Activated CD4-positive, alpha-beta T cell treated with anti-CD3 and anti-CD28 coated beads, Interleukin-2, amount 10 ng/mL, durations not matched to agents 24 days and 14 days (primary cell): ENCODE data around the gene HERPUD1. TPM values are rescaled to one million over a fixed set of nuclear protein-coding genes. Genes with fewer than 3 reads are reported as not detected.

Experiments
- DNase-seq: peaks from one replicate; pipeline ENCODE4 v3.0.0; 2022
- H3K27ac Mint-ChIP-seq: one replicate; pipeline ENCODE4 v1.8.0; 2022; ENCODE audit warnings: mild to moderate bottlenecking, mixed read lengths
- H3K27me3 Mint-ChIP-seq: one replicate; pipeline ENCODE4 v1.8.0; 2022; ENCODE audit warnings: mixed read lengths
- H3K36me3 Mint-ChIP-seq: one replicate; pipeline ENCODE4 v1.8.0; 2022; ENCODE audit warnings: low read depth, mild to moderate bottlenecking, mixed read lengths
- H3K4me1 Mint-ChIP-seq: one replicate; pipeline ENCODE4 v1.8.0; 2021; ENCODE audit warnings: mixed read lengths
- H3K4me3 Mint-ChIP-seq: one replicate; pipeline ENCODE4 v1.8.0; 2022; ENCODE audit warnings: mild to moderate bottlenecking, moderate library complexity, mixed read lengths
- H3K9me3 Mint-ChIP-seq: one replicate; pipeline ENCODE4 v1.8.0; 2021; ENCODE audit warnings: mixed read lengths
- intact Hi-C: fragments of 100-400 bp; cut with micrococcal nuclease; formaldehyde crosslinking; loops from one replicate; pipeline ENCODE4 v1.15.1; 2023
- total RNA-seq: library from RNA; stranded (reverse); gene quantifications from 2 replicates; pipeline ENCODE4 v1.2.3, GENCODE V29; 2022

HERPUD1 gene
- total RNA-seq, 1 donor from 2014 or later: 155 TPM

DNA sequence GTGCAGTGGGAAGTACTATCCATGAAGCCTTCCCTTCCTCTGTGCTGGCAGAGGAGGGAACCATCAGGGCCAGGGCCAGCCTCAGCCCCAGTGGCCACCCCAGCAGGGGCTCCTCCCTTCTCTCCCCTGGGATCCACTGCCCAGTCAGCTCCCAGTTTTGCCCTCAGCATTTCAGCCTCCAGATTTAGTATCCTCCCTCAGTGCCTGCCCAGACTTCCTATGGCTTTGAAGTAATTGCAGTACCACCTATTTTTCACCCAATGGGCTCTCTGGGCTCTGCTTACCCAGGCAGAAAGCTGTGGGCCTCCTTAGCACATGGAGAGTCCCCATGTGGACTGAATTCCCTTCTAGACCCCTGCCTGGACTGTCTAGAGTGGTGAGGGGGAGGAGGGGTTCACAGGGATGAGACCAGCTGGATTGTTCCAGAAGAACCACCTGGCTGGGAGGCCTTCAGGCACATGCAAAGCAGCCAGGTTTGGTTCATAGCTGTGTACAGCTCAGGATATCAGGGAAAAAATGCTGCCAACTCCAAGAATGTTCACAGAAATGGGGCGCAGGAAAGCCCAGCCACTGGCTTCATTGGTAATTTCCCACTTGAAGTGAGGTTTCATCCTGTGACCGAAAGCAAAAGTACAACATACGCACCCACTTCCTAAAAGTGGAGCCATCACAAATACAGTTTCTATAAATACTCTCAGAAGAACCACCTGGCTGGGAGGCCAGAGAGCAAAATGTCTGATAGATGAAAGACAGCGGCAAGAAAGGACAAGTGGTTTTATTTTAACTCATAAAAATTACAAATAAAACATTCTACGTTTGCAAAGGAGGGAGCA, 15.2 kb upstream of the HERPUD1 start:
- Mint-ChIP-seq H3K27ac (peak overlapping the region; percentile 87), H3K27me3 (peaks cover 4% of the 10 kb centered on the region), H3K9me3 (peaks cover 5% of the 10 kb centered on the region), H3K4me1 (peaks cover 47% of the 10 kb centered on the region), H3K36me3 (no peaks in the 10 kb centered on the region), H3K4me3 (peak overlapping the region; percentile 67)
- intact Hi-C loops: loop anchor here (1.0 to 2.0 kb wide), 2 partner anchors 16 to 29 kb away; partner anchors contain the start of gene HERPUD1
- DNase-seq: peak; percentile 87

DNA sequence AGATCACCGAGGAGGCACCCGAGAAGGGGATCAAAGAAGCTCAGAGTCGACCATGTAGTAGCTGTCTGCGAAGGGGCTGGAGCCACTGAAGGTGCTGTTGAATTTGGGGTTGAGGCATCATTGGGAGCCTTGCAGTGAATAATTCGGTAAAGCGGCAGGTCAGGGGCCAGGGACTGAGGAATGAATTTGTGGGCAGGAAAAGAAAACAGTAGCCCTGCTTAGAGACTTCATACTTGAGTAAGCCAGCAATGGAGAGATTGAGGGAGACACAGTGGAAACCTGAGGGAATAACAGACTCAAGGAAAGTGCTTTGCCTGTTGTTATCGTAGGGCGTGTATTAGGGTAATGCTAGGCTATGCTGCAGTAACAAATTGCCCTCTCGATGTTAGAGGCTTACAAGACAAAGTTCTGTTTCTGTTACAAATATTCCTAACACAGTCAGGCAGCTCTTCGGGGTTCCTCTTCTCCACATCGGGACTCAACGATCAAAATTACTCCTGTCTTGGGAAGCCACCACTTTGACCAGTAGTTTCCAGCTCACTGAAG, 13.4 kb upstream of the HERPUD1 start:
- peaks cover 4% of the 10 kb centered on the region for H3K27me3 Mint-ChIP-seq
- H3K36me3 Mint-ChIP-seq: no peaks in the 10 kb centered on the region
- H3K4me3 Mint-ChIP-seq: no peak overlapping the region
- DNase-seq: no peak
- H3K27ac Mint-ChIP-seq: no peak overlapping the region
- intact Hi-C loops: no loop called here
- H3K4me1 Mint-ChIP-seq: peaks cover 34% of the 10 kb centered on the region
- H3K9me3 Mint-ChIP-seq: peaks cover 5% of the 10 kb centered on the region

DNA sequence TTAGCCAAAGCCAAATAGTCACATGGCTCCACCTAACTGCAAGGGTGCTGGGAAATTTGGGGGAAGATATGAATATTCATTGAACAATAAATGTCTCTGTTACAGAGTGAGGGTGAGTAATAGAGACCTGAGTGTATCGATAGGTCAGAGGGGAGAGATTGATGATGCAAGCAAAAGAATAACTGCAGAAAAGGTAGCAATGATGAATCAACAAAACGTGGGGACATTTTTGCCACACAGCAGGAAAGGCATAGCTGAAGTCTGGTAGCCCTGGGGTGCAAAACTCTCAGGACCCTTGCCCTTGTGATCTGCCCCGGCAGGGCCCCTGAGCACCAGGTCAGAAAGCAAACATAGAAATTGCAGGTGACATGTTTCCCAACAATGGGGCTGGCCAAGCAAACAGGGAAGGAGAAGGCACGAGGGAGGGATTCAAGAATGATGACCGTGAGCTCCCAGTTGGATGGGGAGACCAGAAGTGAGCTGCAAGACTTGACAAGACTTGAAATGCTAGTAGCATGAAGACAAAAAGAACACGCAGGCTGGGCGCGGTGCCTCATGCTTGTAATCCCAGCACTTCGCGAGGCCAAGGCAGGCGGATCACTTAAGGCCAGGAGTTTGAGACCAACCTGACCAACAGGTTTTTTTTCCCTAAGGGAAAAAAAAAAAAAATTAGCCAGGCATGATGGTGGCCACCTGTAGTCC, 12.7 kb upstream of the HERPUD1 start:
- intact Hi-C loops: no loop called here
- no peak for DNase-seq
- H3K9me3 Mint-ChIP-seq: peaks cover 5% of the 10 kb centered on the region
- no peak overlapping the region for H3K4me3 Mint-ChIP-seq
- peaks cover 32% of the 10 kb centered on the region for H3K4me1 Mint-ChIP-seq
- H3K36me3 Mint-ChIP-seq: no peaks in the 10 kb centered on the region
- peaks cover 2% of the 10 kb centered on the region for H3K27me3 Mint-ChIP-seq
- no peak overlapping the region for H3K27ac Mint-ChIP-seq

DNA sequence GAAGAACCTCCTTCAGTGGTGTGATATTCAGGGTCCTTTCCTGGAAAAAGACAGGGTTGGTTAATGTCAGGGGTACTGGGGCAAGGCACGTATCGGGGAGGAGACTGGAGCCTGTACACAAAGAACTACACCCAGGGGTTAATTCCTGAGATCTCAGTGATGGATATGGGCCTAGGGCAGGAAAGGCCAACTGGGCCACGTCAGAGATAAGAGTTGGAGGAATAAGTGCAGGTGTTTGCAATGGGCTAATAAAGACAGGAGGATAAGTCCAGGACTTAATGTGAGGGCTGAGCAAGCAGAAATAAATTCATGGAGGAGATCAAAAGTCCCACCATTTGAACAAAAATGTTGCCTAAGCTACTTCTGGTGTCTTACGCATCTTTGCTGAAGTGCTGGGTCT, 10.4 kb upstream of the HERPUD1 start:
- no peaks in the 10 kb centered on the region for H3K9me3 Mint-ChIP-seq
- no peaks in the 10 kb centered on the region for H3K36me3 Mint-ChIP-seq
- intact Hi-C loops: no loop called here
- H3K27ac Mint-ChIP-seq: no peak overlapping the region
- no peak overlapping the region for H3K4me3 Mint-ChIP-seq
- peaks cover 26% of the 10 kb centered on the region for H3K4me1 Mint-ChIP-seq
- no peak for DNase-seq
- no peaks in the 10 kb centered on the region for H3K27me3 Mint-ChIP-seq

DNA sequence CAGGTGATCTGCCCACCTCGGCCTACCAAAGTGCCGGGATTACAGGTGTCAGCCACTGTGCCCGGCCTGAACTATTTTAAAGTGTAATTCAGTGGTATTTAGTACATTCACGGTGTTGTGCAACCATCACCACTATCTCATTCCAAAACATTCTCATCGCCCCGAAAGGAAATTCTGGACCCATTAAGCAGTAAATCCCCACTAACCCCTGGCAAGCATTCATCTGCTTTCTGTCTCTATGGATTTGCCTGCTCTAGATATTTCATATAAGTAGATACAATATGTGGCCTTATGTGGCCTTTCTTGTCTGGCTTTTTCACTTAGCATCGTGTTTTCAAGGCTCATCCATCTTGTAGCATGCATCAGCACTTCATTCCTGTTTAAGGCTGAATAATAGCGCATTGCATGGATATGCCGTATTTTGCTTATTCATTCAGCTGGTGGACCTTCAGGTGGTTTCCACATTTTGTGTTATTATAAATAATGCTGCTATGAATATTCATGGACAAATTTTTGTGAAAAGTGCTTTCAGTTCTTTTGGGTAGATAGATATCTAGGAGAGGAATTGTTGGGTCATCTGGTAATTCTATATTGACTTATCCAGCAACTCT, 8.4 kb upstream of the HERPUD1 start:
- Mint-ChIP-seq H3K27ac (no peak overlapping the region), H3K4me3 (no peak overlapping the region), H3K4me1 (peaks cover 11% of the 10 kb centered on the region), H3K9me3 (no peaks in the 10 kb centered on the region), H3K27me3 (no peaks in the 10 kb centered on the region), H3K36me3 (no peaks in the 10 kb centered on the region)
- no peak for DNase-seq
- intact Hi-C loops: no loop called here

DNA sequence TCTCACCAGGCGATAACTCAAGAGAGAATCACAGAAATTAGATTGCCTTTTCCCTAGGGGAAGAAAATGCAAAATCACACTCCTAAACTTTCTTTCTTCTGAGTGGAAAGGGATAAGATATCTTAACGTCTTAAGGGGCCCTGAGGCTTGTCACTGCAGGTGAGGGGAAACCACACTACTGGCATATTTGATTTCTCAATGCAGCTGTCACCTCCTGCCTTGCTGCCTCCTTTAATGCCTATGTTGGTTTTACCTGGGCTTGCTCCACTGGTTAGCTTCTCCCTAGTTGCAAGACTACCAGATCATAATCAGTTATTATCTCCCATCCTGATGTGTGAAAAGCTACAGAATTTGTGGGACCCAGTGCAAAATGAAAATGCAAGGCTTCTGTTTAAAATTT, 4.5 kb upstream of the HERPUD1 start:
- no peaks in the 10 kb centered on the region for H3K9me3 Mint-ChIP-seq
- H3K4me1 Mint-ChIP-seq: peaks cover 14% of the 10 kb centered on the region
- H3K4me3 Mint-ChIP-seq: no peak overlapping the region
- no peak for DNase-seq
- intact Hi-C loops: no loop called here
- H3K27ac Mint-ChIP-seq: no peak overlapping the region
- H3K27me3 Mint-ChIP-seq: no peaks in the 10 kb centered on the region
- H3K36me3 Mint-ChIP-seq: peaks cover 5% of the 10 kb centered on the region

DNA sequence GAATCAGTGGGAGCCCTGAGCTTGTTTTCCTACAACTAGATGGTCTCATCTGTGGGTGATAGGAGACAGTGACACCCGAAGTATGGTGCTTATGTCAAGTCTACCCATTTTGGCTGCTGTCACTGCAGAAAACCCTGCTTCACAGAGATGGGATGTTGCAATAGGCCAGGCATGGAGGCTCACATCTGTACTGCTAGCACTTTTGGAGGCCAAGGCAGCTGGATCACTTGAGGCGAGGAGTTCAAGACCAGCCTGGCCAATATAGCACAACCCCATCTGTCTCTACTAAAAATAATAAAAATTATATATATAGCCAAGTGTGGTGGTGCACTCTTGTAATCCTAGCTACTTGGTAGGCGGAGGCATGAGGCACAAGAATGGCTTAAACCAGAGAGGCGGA, 2.3 kb upstream of the HERPUD1 start:
- intact Hi-C loops: loop anchor here (5.0 to 10.0 kb wide), 3 partner anchors 197 to 675 kb away; partner anchors contain the start of genes NUDT21, NUP93 and OGFOD1
- Mint-ChIP-seq H3K9me3 (no peaks in the 10 kb centered on the region), H3K36me3 (peaks cover 23% of the 10 kb centered on the region), H3K4me3 (no peak overlapping the region), H3K4me1 (peaks cover 19% of the 10 kb centered on the region), H3K27me3 (no peaks in the 10 kb centered on the region), H3K27ac (peak overlapping the region; percentile 29)
- DNase-seq: no peak

DNA sequence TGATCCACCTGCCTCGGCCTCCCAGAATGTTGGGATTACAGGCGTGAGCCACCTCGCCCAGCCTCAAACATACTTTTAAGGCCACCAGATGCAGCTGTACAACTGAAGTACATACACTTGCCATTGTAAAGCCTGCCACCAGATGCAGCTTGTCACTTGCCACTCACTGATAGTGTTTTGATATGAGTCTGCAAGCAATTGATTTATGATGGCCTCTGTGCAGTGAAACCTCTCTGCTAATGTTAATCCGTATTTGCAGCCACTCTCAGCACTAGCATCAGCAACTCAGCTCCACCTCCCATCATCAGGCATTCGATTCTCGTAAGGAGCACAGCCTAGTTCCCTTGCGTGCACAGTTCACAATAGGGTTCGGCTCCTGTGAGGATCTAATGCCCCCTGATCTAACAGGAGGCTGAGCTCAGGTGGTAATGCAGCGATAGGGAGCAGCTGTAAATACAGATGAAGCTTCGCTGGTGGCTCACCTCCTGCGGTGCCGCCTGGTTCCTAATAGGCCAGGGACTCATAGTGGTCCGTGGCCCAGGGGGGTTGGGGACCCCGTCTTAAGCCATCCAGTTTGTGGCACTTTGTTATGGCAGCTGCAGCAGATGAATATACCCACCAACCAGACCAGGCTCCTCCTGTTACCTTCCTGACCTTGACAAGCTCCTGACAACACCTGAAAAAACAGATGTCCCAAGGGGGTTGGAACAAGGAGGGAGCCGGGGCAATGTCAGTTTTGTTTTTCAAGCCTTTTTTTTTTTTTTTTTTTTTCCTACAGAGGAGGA, 1.3 kb upstream of the HERPUD1 start:
- Mint-ChIP-seq H3K4me1 (peaks cover 25% of the 10 kb centered on the region), H3K9me3 (no peaks in the 10 kb centered on the region), H3K36me3 (peaks cover 33% of the 10 kb centered on the region), H3K27me3 (no peaks in the 10 kb centered on the region), H3K4me3 (peak overlapping the region; percentile 96), H3K27ac (peak overlapping the region; percentile 97)
- intact Hi-C loops: loop anchor here (5.0 to 10.0 kb wide), 3 partner anchors 198 to 674 kb away; partner anchors contain the start of genes NUDT21, NUP93 and OGFOD1
- DNase-seq: no peak

DNA sequence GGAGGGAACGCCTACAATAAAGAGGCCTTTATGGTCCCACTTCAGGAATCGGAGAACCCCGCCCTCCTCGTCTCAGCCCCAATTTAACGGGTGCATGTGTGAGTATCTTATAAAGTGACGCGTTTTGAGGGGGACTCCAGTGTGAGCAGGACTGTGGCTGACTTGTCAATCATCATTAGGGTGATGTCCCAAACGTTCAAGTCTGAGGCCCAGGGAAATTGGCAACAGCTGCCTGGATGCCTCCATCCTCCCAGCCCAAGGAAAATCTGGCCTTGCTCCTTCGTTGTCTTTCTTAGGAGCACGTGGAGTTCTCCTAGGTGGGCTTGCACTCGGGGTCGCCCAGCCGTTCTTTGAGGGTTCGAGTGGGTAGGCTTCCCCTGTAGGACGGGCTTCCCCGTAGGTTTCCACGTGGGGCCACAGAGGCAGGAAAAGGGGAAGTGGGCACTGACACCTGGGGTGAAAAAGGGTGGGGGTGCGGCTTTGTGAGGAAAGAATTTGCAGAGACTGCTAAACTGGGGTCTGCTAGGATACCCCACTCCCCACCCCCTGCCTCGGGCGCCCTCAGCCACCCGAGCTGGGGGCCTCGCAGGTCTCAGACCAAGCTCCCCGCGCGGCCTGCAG, 561 bp upstream of the HERPUD1 start:
- Mint-ChIP-seq H3K27me3 (no peaks in the 10 kb centered on the region), H3K4me1 (peaks cover 30% of the 10 kb centered on the region), H3K9me3 (no peaks in the 10 kb centered on the region), H3K36me3 (peaks cover 39% of the 10 kb centered on the region), H3K27ac (peak overlapping the region; percentile 97), H3K4me3 (peak overlapping the region; percentile 96)
- intact Hi-C loops: loop anchor here (5.0 to 10.0 kb wide), 3 partner anchors 199 to 673 kb away; partner anchors contain the start of genes NUDT21, NUP93 and OGFOD1
- DNase-seq: no peak

DNA sequence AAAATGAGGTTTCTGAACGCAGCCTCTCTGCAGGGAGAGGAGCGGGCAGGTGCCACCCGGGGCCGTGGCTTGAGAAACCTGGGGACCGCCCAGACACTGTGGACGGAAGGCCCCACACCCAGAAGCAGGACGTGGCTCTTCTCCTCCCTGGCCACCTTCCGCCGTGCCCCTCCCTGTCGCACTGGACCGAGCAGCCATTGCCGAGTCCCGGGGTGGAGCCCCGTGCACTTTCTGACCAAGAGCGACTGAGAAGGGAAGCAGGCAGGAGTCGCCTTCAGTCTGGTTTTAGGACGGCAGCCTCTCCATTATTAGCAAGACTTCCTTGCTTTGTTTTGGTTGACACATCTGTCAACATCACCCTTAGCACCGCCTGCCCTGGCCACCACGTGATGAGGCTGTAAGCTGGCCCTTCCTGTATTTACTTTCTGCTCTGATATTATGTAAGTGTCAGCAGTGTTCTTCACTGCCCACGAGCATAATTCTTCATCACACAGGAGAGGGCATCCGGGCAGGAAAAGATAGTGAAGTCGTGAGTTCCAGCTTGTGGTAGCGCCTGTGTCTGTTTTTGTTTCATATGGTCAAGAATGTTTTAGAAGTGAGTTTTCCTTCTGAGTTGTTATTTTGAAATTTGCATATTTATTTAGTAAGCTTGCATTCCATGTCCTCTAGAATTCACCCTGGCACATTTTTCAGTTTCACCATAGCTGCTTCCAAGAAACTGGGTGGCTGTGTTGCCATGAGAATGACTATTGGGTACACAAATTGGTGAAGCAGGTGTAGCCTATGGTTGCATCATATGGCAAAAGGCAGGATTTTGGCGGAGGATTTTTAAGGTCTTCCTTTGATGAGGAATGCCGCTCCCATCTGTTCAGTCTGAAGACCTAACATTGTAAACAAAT, 1.0 kb downstream of the HERPUD1 start:
- H3K27me3 Mint-ChIP-seq: no peaks in the 10 kb centered on the region
- peak overlapping the region; percentile 97 for H3K27ac Mint-ChIP-seq
- intact Hi-C loops: loop anchor here (2.0 to 10.0 kb wide), 6 partner anchors 16 to 672 kb away; partner anchors contain the start of genes NUDT21, NUP93 and OGFOD1
- peak overlapping the region; percentile 96 for H3K4me3 Mint-ChIP-seq
- no peaks in the 10 kb centered on the region for H3K9me3 Mint-ChIP-seq
- peak; percentile 86 for DNase-seq
- H3K36me3 Mint-ChIP-seq: peaks cover 54% of the 10 kb centered on the region
- H3K4me1 Mint-ChIP-seq: peaks cover 42% of the 10 kb centered on the region

DNA sequence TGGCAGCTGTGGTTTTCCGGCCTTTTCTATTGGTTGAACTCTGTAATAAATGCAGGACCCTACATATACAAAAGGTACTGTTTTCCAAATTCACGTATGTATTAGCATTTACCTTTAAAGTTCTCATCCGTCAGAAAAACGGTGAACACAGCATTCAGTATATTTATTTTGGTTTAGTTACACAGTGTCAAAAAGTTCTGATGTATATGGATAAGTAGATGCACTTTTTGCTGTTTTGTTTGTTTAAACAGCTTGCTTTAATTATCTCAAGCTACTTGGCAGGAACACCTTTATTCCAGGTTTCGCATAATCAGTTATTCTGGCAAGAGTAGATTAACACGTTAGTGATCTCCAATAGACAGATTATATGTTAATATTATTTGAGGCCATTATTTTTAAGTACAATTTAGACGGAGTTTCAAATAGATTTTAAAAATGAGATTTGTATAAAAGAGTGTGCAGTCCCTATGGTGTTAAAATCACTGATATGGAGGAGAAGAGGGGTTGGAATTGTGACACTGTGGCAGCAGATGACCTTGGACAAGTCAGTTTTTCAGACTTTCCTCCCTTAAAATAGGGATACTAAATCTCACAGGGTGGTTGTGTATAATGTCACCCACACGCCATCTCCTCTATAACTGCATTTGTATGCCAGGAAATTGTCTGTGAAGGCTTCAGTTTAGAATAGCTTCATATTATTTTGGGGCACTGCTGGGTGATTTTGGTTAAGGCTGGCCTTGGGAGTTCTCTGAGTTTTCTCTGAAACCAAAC, 2.1 kb downstream of the HERPUD1 start:
- Mint-ChIP-seq H3K4me1 (peaks cover 52% of the 10 kb centered on the region), H3K27me3 (no peaks in the 10 kb centered on the region), H3K27ac (peak overlapping the region; percentile 80), H3K4me3 (peak overlapping the region; percentile 96), H3K36me3 (peaks cover 64% of the 10 kb centered on the region), H3K9me3 (no peaks in the 10 kb centered on the region)
- peak; percentile 64 for DNase-seq
- intact Hi-C loops: loop anchor here (2.0 to 10.0 kb wide), 6 partner anchors 17 to 671 kb away; partner anchors contain the start of genes NUDT21, NUP93 and OGFOD1
